HG02840 (cell line): Measurements from ENCODE around the gene ZNF677.
"Not testable (repeated sequence)": the region's sequence is repeated elsewhere in the genome, so short reads cannot be mapped to it uniquely, and the experiment has no call there.

ENCODE experiments used
- ATAC-seq: cut with Tn5 transposase; IDR thresholded peaks from one replicate; pipeline ENCODE4 v1.9.1; 2021; ENCODE audit warnings: mild to moderate bottlenecking, moderate library complexity, moderate number of reproducible peaks; ENCODE audit not compliant: unreplicated experiment, low FRiP score

The ZNF677 gene

GRCh38 chr19:53254411-53255341 lies at the start of gene ZNF677:
Gene ZNF677, minus strand, starts transcription at chr19:53254873. Its CDS starts 3,323 bp downstream, at chr19:53251550.
- ATAC-seq = no peak

- ATAC-seq = not testable (repeated sequence)
These were observed 46.7 kb upstream of the ZNF677 start for GRCh38 chr19:53301341-53301740.

GRCh38 chr19:53294786-53295441 lies 40.2 kb upstream of the ZNF677 start:
- ATAC-seq = no peak

GRCh38 chr19:53290758-53291549 lies 36.3 kb upstream of the ZNF677 start:
- no peak for ATAC-seq

GRCh38 chr19:53285087-53285486 lies 30.4 kb upstream of the ZNF677 start:
- ATAC-seq = no peak

- ATAC-seq = not testable (repeated sequence)
These were observed 27.3 kb upstream of the ZNF677 start for GRCh38 chr19:53281947-53282346.

GRCh38 chr19:53275480-53275879 lies 20.8 kb upstream of the ZNF677 start:
- ATAC-seq = no peak

- ATAC-seq = no peak
These were observed 17.4 kb upstream of the ZNF677 start for GRCh38 chr19:53272044-53272443.

GRCh38 chr19:53269861-53270260 lies 15.2 kb upstream of the ZNF677 start:
- ATAC-seq = not testable (repeated sequence)

GRCh38 chr19:53267623-53268022 lies 12.9 kb upstream of the ZNF677 start, which contains the start of gene VN1R4:
Gene VN1R4, minus strand, starts transcription at chr19:53267723. Its CDS starts 58 bp downstream, at chr19:53267665.
- not testable (repeated sequence) for ATAC-seq

GRCh38 chr19:53257715-53258342 lies 3.2 kb upstream of the ZNF677 start, which contains the start of gene VN1R2:
Gene VN1R2, plus strand, starts transcription at chr19:53258292. Its CDS starts 84 bp downstream, at chr19:53258376.
- not testable (repeated sequence) for ATAC-seq

GRCh38 chr19:53246498-53246897 lies 8.2 kb downstream of the ZNF677 start:
- no peak for ATAC-seq

- no peak for ATAC-seq
These were observed 17.4 kb downstream of the ZNF677 start for GRCh38 chr19:53237114-53237777.

- ATAC-seq = no peak
These were observed 30.1 kb downstream of the ZNF677 start for GRCh38 chr19:53224606-53225005.

GRCh38 chr19:53222716-53223115 lies 32.0 kb downstream of the ZNF677 start:
- not testable (repeated sequence) for ATAC-seq

GRCh38 chr19:53212703-53213320 lies 41.9 kb downstream of the ZNF677 start:
- ATAC-seq = no peak

GRCh38 chr19:53211554-53211953 lies 43.1 kb downstream of the ZNF677 start:
- not testable (repeated sequence) for ATAC-seq

- no peak for ATAC-seq
These were observed 57.8 kb downstream of the ZNF677 start for GRCh38 chr19:53196777-53197396.
